C4-2B (cell line): ENCODE results near the gene GPR65.

Experiments
- ZFX ChIP-seq: fragments of 450-650 bp; IDR thresholded peaks from 2 replicates; pipeline ENCODE4 v1.6.1; 2017
- TF ChIP-seq, protein P1 (sequence below): fragments of 450-650 bp; conservative IDR thresholded peaks from 2 replicates; pipeline ENCODE4 v1.5.1; 2017; ENCODE audit warnings: mild to moderate bottlenecking

DNA sequence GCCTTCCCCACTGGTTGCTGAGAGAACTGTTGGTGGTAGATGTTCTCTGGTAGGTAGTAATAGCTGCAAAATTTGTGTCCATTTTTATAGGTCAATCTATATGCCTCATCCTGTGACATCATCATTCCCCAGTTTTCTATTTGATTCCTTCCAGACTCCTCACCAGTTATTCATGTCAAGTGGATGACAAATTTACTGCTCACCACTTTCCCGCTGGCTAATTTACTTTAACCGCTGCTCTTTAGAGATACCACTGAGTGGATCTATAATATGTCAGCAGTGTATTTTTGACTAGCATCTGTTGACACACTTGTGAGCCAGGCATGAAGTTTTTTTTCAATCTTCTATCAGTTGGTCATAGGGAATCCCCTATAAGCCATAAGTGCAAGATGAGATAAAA is 24.6 kb downstream of the GPR65 start:
- TF ChIP-seq, protein P1, sequence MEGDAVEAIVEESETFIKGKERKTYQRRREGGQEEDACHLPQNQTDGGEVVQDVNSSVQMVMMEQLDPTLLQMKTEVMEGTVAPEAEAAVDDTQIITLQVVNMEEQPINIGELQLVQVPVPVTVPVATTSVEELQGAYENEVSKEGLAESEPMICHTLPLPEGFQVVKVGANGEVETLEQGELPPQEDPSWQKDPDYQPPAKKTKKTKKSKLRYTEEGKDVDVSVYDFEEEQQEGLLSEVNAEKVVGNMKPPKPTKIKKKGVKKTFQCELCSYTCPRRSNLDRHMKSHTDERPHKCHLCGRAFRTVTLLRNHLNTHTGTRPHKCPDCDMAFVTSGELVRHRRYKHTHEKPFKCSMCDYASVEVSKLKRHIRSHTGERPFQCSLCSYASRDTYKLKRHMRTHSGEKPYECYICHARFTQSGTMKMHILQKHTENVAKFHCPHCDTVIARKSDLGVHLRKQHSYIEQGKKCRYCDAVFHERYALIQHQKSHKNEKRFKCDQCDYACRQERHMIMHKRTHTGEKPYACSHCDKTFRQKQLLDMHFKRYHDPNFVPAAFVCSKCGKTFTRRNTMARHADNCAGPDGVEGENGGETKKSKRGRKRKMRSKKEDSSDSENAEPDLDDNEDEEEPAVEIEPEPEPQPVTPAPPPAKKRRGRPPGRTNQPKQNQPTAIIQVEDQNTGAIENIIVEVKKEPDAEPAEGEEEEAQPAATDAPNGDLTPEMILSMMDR = no peak
- no peak for TF ChIP-seq ZFX
